H9 (cell line): Measurements from ENCODE around the gene CLEC11A. TPM values are rescaled to one million over a fixed set of nuclear protein-coding genes. Genes with fewer than 3 reads are reported as not detected.

Source experiments
- DNase-seq: peaks from one replicate; pipeline ENCODE4 v3.0.0-alpha.2; 2017
- H2AFZ ChIP-seq: one replicate; pipeline ENCODE4 v1.6.1; 2013; ENCODE audit warnings: mild to moderate bottlenecking, low read length, control low read depth, moderate library complexity
- H2AK5ac ChIP-seq: 2 replicates; pipeline ENCODE4 v1.6.1; 2013; ENCODE audit warnings: low read length, control low read depth, mixed read lengths; ENCODE audit not compliant: insufficient read length
- H2BK120ac ChIP-seq: one replicate; pipeline ENCODE4 v1.6.1; 2013; ENCODE audit warnings: low read depth, mild to moderate bottlenecking, low read length, control low read depth, inconsistent platforms; ENCODE audit not compliant: poor library complexity, severe bottlenecking
- H2BK12ac ChIP-seq: 2 replicates; pipeline ENCODE4 v1.6.1; 2013; ENCODE audit warnings: low read length, control low read depth, mixed read lengths, low read depth; ENCODE audit not compliant: insufficient read length
- H2BK15ac ChIP-seq: 2 replicates; pipeline ENCODE4 v1.6.1; 2013; ENCODE audit warnings: low read depth, low read length, control low read depth
- H2BK20ac ChIP-seq: one replicate; pipeline ENCODE4 v1.6.1; 2013; ENCODE audit warnings: low read depth, mild to moderate bottlenecking, low read length, control low read depth, inconsistent platforms; ENCODE audit not compliant: poor library complexity, severe bottlenecking
- H2BK5ac ChIP-seq: 2 replicates; pipeline ENCODE4 v1.6.1; 2013; ENCODE audit warnings: low read length, control low read depth, mixed read lengths; ENCODE audit not compliant: insufficient read length
- H3K14ac ChIP-seq: 2 replicates; pipeline ENCODE4 v1.6.1; 2013; ENCODE audit warnings: low read length, control low read depth; ENCODE audit not compliant: insufficient read depth
- H3K18ac ChIP-seq: 2 replicates; pipeline ENCODE4 v1.6.1; 2013; ENCODE audit warnings: low read depth, mild to moderate bottlenecking, mixed read lengths, low read length, control low read depth; ENCODE audit not compliant: insufficient read length
- H3K23ac ChIP-seq: 2 replicates; pipeline ENCODE4 v1.6.1; 2013; ENCODE audit warnings: low read length, control low read depth, mixed read lengths, low read depth; ENCODE audit not compliant: insufficient read length
- H3K23me2 ChIP-seq: 2 replicates; pipeline ENCODE4 v1.6.1; 2013; ENCODE audit warnings: low read depth, mild to moderate bottlenecking, mixed read lengths, low read length, control low read depth; ENCODE audit not compliant: insufficient read length, poor library complexity, severe bottlenecking
- H3K27ac ChIP-seq: 2 replicates; pipeline ENCODE4 v1.5.1; 2013; ENCODE audit warnings: low read length, control low read depth, mixed read lengths, low read depth; ENCODE audit not compliant: insufficient read length
- H3K27me3 ChIP-seq: 2 replicates; pipeline ENCODE4 v1.6.1; 2013; ENCODE audit warnings: low read length, control low read depth, inconsistent platforms; ENCODE audit not compliant: insufficient read depth
- H3K4ac ChIP-seq: 2 replicates; pipeline ENCODE4 v1.6.1; 2013; ENCODE audit warnings: low read depth, mild to moderate bottlenecking, control low read depth, inconsistent platforms, low read length, moderate library complexity
- H3K4me1 ChIP-seq: 2 replicates; pipeline ENCODE4 v1.6.1; 2013; ENCODE audit warnings: low read length, control low read depth, inconsistent platforms; ENCODE audit not compliant: insufficient read depth
- H3K4me2 ChIP-seq: 2 replicates; pipeline ENCODE4 v1.6.1; 2013; ENCODE audit warnings: low read length, control low read depth, mixed read lengths; ENCODE audit not compliant: insufficient read length, insufficient read depth
- H3K56ac ChIP-seq: 2 replicates; pipeline ENCODE4 v1.6.1; 2013; ENCODE audit warnings: low read depth, mild to moderate bottlenecking, mixed read lengths, low read length, control low read depth; ENCODE audit not compliant: insufficient read length
- H3K79me1 ChIP-seq: 2 replicates; pipeline ENCODE4 v1.6.1; 2013; ENCODE audit warnings: low read depth, mild to moderate bottlenecking, moderate library complexity, low read length, control low read depth, inconsistent platforms; ENCODE audit not compliant: insufficient read depth, poor library complexity, severe bottlenecking
- H3K79me2 ChIP-seq: 2 replicates; pipeline ENCODE4 v1.6.1; 2013; ENCODE audit warnings: low read length, control low read depth, inconsistent platforms; ENCODE audit not compliant: insufficient read depth
- H3K9ac ChIP-seq: 2 replicates; pipeline ENCODE4 v1.6.1; 2013; ENCODE audit warnings: low read length, control low read depth, mixed read lengths; ENCODE audit not compliant: insufficient read length; ENCODE audit errors: extremely low read depth
- H3K9me3 ChIP-seq: one replicate; pipeline ENCODE4 v1.6.1; 2013; ENCODE audit warnings: low read depth, low read length, inconsistent platforms; ENCODE audit not compliant: control insufficient read depth
- H3T11ph ChIP-seq: one replicate; pipeline ENCODE4 v1.6.1; 2013; ENCODE audit warnings: mild to moderate bottlenecking, low read length, control low read depth, inconsistent platforms
- H4K20me1 ChIP-seq: one replicate; pipeline ENCODE4 v1.6.1; 2013; ENCODE audit not compliant: control insufficient read depth, insufficient read length, insufficient read depth
- H4K5ac ChIP-seq: 2 replicates; pipeline ENCODE4 v1.6.1; 2013; ENCODE audit warnings: low read depth, mild to moderate bottlenecking, mixed read lengths, low read length, control low read depth; ENCODE audit not compliant: insufficient read length
- H4K8ac ChIP-seq: replicated peaks from 2 replicates; pipeline ENCODE4 v1.6.1; 2013; ENCODE audit warnings: low read length, control low read depth, mixed read lengths, low read depth; ENCODE audit not compliant: insufficient read length
- H4K91ac ChIP-seq: 2 replicates; pipeline ENCODE4 v1.6.1; 2013; ENCODE audit warnings: low read depth, mild to moderate bottlenecking, moderate library complexity, mixed read lengths, low read length, control low read depth; ENCODE audit not compliant: insufficient read length
- H3K27ac Mint-ChIP-seq, 3 experiments: 2 replicates in 2 of 3; 3 replicates in 1 of 3; pipeline ENCODE4 v1.8.0; 2020 to 2021; ENCODE audit warnings: mixed read lengths in 3 of 3, mild to moderate bottlenecking in 1 of 3, moderate library complexity in 1 of 3
- H3K27me3 Mint-ChIP-seq: 2 replicates; pipeline ENCODE4 v1.8.0; 2021; ENCODE audit warnings: low read depth, mild to moderate bottlenecking, moderate library complexity, mixed read lengths
- H3K36me3 Mint-ChIP-seq, 3 experiments: 2 replicates in 2 of 3; 3 replicates in 1 of 3; pipeline ENCODE4 v1.8.0; 2020 to 2021; ENCODE audit warnings: low read depth in 3 of 3, mixed read lengths in 3 of 3; ENCODE audit not compliant: insufficient read depth in 1 of 3
- H3K4me1 Mint-ChIP-seq, 2 experiments: 2 replicates each; pipeline ENCODE4 v1.8.0; 2020; ENCODE audit warnings: mixed read lengths in 2 of 2
- H3K4me3 Mint-ChIP-seq, 2 experiments: 2 replicates in 1 of 2; 3 replicates in 1 of 2; pipeline ENCODE4 v1.8.0; 2020 to 2021; ENCODE audit warnings: mild to moderate bottlenecking in 2 of 2, mixed read lengths in 2 of 2, moderate library complexity in 1 of 2
- H3K9me3 Mint-ChIP-seq, 2 experiments: 2 replicates in 1 of 2; 3 replicates in 1 of 2; pipeline ENCODE4 v1.8.0; 2020; ENCODE audit warnings: mild to moderate bottlenecking in 2 of 2, mixed read lengths in 2 of 2, moderate library complexity in 1 of 2
- WGBS: extraction: QIAGEN DNeasy Blood & Tissue Kit; methylation state at CpG from one replicate; pipeline ENCODE4 v1.1.7; 2013; ENCODE audit warnings: missing lambda C conversion rate, low lambda C conversion rate, mixed read lengths; ENCODE audit not compliant: insufficient read length; ENCODE audit errors: extremely low coverage; 5-methylcytosine and 5-hydroxymethylcytosine counted together
- total RNA-seq: library from RNA; stranded (reverse); gene quantifications from 2 replicates; pipeline ENCODE4 v1.2.1, GENCODE V29; 2021
- TF ChIP-seq, protein P1 (sequence below): fragments of 200-600 bp; sonication (generic); conservative IDR thresholded peaks from 3 replicates; pipeline ENCODE4 v1.8.0; 2021; ENCODE audit warnings: antibody characterized with exemption, mild to moderate bottlenecking

Gene CLEC11A
- total RNA-seq, 1 experiment from 2014 or later, result 3.9 TPM

DNA sequence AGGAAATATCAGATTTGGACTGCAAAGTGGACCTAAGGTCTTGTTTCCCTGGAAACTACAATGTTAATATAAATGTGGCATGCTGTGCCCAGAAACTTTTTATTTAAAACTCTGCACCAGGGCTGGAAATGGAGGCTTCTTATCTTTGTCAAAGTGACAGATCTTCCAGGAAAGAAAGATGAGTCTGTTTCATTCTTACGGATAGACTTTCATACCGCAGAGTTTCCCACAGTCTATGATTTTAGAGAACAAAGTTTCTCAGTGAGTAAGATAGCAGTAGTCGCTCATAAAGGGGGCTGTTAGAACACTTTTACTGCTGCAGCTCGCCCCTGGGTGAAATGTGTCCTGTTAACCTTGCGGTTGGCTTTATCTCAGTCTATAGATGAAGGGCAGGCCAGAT lies 6.7 kb downstream of the CLEC11A start:
- no peak overlapping the region for H3K56ac ChIP-seq
- H4K20me1 ChIP-seq, result no peaks in the 10 kb centered on the region
- Mint-ChIP-seq H3K9me3 (no peaks in the 10 kb centered on the region), H3K4me3 (no peak overlapping the region), H3K4me1 (peaks cover 18 to 27% of the 10 kb centered on the region in 2 experiments), H3K27ac (no peak overlapping the region), H3K27me3 (peaks cover 45% of the 10 kb centered on the region), H3K36me3 (no peaks in the 10 kb centered on the region; a peak in 2 of 7 replicates)
- H3K4me2 ChIP-seq, result no peak overlapping the region
- no peak overlapping the region for H2AK5ac ChIP-seq
- H3K18ac ChIP-seq, result no peak overlapping the region
- TF ChIP-seq, protein P1, sequence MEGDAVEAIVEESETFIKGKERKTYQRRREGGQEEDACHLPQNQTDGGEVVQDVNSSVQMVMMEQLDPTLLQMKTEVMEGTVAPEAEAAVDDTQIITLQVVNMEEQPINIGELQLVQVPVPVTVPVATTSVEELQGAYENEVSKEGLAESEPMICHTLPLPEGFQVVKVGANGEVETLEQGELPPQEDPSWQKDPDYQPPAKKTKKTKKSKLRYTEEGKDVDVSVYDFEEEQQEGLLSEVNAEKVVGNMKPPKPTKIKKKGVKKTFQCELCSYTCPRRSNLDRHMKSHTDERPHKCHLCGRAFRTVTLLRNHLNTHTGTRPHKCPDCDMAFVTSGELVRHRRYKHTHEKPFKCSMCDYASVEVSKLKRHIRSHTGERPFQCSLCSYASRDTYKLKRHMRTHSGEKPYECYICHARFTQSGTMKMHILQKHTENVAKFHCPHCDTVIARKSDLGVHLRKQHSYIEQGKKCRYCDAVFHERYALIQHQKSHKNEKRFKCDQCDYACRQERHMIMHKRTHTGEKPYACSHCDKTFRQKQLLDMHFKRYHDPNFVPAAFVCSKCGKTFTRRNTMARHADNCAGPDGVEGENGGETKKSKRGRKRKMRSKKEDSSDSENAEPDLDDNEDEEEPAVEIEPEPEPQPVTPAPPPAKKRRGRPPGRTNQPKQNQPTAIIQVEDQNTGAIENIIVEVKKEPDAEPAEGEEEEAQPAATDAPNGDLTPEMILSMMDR, result no peak
- no peaks in the 10 kb centered on the region for H3K79me2 ChIP-seq
- no peak overlapping the region for H2BK12ac ChIP-seq
- H3K79me1 ChIP-seq, result no peaks in the 10 kb centered on the region
- H4K5ac ChIP-seq, result no peak overlapping the region
- H2AFZ ChIP-seq, result no peak overlapping the region
- no peak overlapping the region for H3K4ac ChIP-seq
- no peak for DNase-seq
- no peaks in the 10 kb centered on the region for H3K27me3 ChIP-seq
- H3K9ac ChIP-seq, result no peak overlapping the region
- H2BK15ac ChIP-seq, result no peak overlapping the region
- no peak overlapping the region for H3K27ac ChIP-seq
- H2BK20ac ChIP-seq, result no peak overlapping the region
- WGBS, result no CpG with 5 or more reads among the region's 5 CpGs
- H4K91ac ChIP-seq, result no peak overlapping the region
- no peak overlapping the region for H3K14ac ChIP-seq
- no peak overlapping the region for H2BK120ac ChIP-seq
- H2BK5ac ChIP-seq, result no peak overlapping the region
- H3K4me1 ChIP-seq, result no peaks in the 10 kb centered on the region; the same call in 1 of the 2 replicates
- no peaks in the 10 kb centered on the region for H3K23me2 ChIP-seq
- H3T11ph ChIP-seq, result no peak overlapping the region
- no peak overlapping the region for H3K23ac ChIP-seq
- H4K8ac ChIP-seq, result no peak overlapping the region
- H3K9me3 ChIP-seq, result no peaks in the 10 kb centered on the region
